HUES64 (cell line): ENCODE data around the gene MECR.
"Not testable (repeated sequence)": the region's sequence is repeated elsewhere in the genome, so short reads cannot be mapped to it uniquely, and the experiment has no call there.

Experiments
- H3K27ac ChIP-seq: 2 replicates; pipeline ENCODE4 v1.7.0; 2013; ENCODE audit warnings: low read depth, low read length, inconsistent platforms
- H3K27me3 ChIP-seq: 2 replicates; pipeline ENCODE4 v1.6.1; 2013; ENCODE audit warnings: mild to moderate bottlenecking, low read length; ENCODE audit not compliant: insufficient read depth
- H3K36me3 ChIP-seq: 2 replicates; pipeline ENCODE4 v1.6.1; 2013; ENCODE audit warnings: mild to moderate bottlenecking, low read length; ENCODE audit not compliant: insufficient read depth
- H3K4me1 ChIP-seq: 2 replicates; pipeline ENCODE4 v1.6.1; 2013; ENCODE audit warnings: mild to moderate bottlenecking, low read length, moderate library complexity; ENCODE audit not compliant: insufficient read depth
- H3K4me3 ChIP-seq: 2 replicates; pipeline ENCODE4 v1.5.1; 2013; ENCODE audit warnings: mild to moderate bottlenecking, low read length, moderate library complexity
- H3K9ac ChIP-seq: 2 replicates; pipeline ENCODE4 v1.6.1; 2013; ENCODE audit warnings: mild to moderate bottlenecking, low read depth, low read length
- H3K9me3 ChIP-seq: 2 replicates; pipeline ENCODE4 v1.6.1; 2013; ENCODE audit warnings: low read depth, low read length; ENCODE audit not compliant: insufficient read depth
- WGBS: fragments of 150-250, 120-280 bp; methylation state at CpG from one replicate; pipeline ENCODE4 v1.1.7; 2013; ENCODE audit warnings: missing lambda C conversion rate; 5-methylcytosine and 5-hydroxymethylcytosine counted together

MECR gene

DNA sequence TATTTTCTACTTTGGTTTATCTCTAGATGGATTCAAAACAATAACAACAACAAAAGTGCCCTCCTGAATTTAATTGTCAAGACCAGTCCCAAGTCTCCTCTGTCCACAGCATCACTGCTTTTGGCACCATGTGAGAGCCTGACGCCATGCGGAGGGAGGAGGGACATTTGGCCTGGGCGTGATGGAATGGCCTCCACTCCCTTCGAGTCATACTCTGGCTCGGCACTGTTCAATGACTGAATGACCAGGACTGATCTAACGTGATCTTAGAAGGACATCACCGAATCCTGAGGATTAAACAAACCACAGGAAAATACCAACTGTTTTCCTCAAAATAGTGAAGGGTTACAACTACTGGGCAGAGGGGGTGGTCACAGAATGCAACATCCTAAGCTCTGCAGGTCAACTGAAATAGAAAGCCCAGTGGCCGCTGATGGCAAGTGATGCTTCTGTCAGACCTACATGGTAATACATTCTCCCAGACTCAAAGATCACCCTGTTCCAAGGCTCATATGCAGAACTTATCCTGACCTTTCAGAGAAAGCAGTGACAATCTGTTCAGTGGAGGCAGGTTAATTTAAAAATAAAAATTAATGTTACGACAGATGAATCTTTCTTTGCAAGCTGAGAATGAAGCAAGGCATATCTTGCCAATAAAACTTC is 68.1 kb downstream of the MECR start:
- 89% methylated on average over 9 of the region's 9 CpGs for WGBS
- H3K27me3 ChIP-seq: no peaks in the 10 kb centered on the region
- H3K9me3 ChIP-seq: no peaks in the 10 kb centered on the region
- H3K27ac ChIP-seq: no peak overlapping the region
- H3K4me3 ChIP-seq: no peak overlapping the region
- H3K9ac ChIP-seq: no peak overlapping the region
- peaks cover 69% of the 10 kb centered on the region for H3K36me3 ChIP-seq
- H3K4me1 ChIP-seq: peaks cover 49% of the 10 kb centered on the region

DNA sequence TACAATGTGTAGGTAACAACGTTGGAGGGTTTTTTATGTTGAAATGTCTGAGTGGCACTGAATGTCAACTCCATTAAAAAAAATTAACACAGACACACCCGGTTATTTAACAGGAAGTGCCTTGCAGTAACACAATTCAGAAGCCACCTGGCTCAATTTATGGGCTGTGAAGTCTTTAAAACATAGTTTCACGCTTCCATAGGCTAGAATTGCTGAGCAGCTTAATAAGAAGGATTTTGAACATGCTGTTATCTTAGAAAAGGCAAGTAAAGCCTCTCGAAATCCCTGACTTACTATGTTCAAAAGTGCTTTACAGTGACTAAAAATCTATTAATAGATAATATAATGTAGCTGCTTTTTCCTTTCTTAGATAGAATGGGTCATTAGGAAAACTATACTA is 68.7 kb downstream of the MECR start:
- Histone ChIP-seq H3K9ac (no peak overlapping the region), H3K36me3 (peaks cover 72% of the 10 kb centered on the region), H3K9me3 (no peaks in the 10 kb centered on the region), H3K27me3 (no peaks in the 10 kb centered on the region), H3K4me3 (no peak overlapping the region), H3K4me1 (peaks cover 48% of the 10 kb centered on the region), H3K27ac (no peak overlapping the region)
- 87% methylated on average over 3 of the region's 4 CpGs for WGBS

DNA sequence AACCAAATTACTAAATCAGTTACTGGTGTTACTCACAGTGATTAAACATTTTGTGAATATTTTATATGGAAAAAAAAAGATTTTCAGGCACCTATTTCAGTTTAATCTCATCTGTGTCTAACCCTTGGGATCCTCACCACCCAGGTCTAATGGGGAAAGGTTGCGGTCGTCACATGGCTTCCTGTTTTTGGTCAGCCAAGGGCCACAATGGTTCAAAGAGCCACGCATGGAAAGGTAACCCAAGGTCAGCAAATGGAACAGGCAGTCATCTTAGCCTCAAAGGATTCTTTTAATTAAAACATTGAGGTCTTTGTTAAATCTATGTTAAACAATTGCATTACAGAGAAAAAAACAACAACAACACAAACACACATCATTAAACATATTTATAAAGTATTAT is 71.0 kb downstream of the MECR start:
- Histone ChIP-seq H3K9ac (no peak overlapping the region), H3K36me3 (peaks cover 77% of the 10 kb centered on the region), H3K27me3 (no peaks in the 10 kb centered on the region), H3K4me3 (no peak overlapping the region), H3K9me3 (no peaks in the 10 kb centered on the region), H3K4me1 (peaks cover 25% of the 10 kb centered on the region), H3K27ac (no peak overlapping the region)
- 98% methylated on average over 3 of the region's 3 CpGs for WGBS

DNA sequence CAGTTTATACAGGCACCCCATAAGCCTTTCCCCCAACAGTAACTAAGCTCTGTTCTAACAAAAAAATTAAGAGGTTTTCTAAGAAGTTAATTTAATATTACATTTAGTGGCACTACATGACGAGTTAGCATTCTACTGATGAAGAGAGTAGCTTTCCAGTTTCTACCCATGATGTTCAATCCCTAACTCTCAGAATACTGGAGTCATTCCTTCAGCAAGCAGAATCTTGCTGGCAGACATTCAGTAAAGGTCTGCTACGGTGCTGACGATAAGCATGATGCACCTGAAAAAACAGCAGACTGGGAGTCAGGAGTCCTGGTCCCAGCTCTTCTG is 73.5 kb downstream of the MECR start:
- Histone ChIP-seq H3K9me3 (no peaks in the 10 kb centered on the region), H3K4me3 (no peak overlapping the region), H3K4me1 (peaks cover 2% of the 10 kb centered on the region; the same call in 1 of the 2 replicates), H3K9ac (no peak overlapping the region; the same call in 1 of the 2 replicates), H3K36me3 (peaks cover 93% of the 10 kb centered on the region), H3K27me3 (no peaks in the 10 kb centered on the region), H3K27ac (peak overlapping the region; percentile 16; the same call in 1 of the 2 replicates)
- 92% methylated on average over 3 of the region's 3 CpGs for WGBS

DNA sequence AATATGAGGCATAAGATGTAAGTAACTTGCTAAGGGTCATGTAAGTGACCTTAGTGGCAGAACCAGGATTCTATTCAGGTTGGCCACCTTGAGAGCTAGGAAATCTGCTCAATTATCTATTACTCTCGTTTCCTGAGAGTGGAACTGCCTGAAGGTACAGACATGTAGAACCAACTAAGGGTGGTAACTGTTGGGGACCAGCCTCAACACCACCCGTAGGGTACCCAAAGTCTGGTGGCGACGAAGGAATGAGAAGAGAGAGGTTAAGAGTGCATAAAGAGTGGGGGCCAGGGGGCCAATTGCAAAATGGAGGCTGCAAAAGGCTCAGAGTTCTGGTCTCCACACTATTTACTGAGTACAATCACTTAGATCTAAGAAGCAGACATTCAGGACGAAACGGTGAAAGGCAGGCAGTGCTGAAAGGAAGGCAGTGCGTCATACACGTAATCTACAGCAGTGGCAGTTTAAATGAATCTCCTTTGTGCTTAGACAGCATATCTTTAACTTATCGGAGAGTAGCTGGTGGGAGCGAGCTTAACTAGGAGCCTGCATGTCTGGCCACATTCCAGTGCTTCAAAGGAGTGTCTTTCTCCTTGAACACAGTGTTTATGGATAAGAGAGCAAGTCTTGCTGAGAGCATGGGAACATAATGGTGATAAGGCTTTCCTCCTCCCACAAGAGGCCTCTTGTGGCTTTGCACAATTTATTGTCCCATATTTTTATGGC is 74.0 kb downstream of the MECR start:
- H3K4me1 ChIP-seq: no peaks in the 10 kb centered on the region
- H3K36me3 ChIP-seq: peaks cover 95% of the 10 kb centered on the region
- H3K4me3 ChIP-seq: no peak overlapping the region
- no peaks in the 10 kb centered on the region for H3K27me3 ChIP-seq
- peak overlapping the region; percentile 46; the same call in 1 of the 2 replicates for H3K27ac ChIP-seq
- no peak overlapping the region; the same call in 1 of the 2 replicates for H3K9ac ChIP-seq
- 92% methylated on average over 10 of the region's 10 CpGs for WGBS
- H3K9me3 ChIP-seq: no peaks in the 10 kb centered on the region

DNA sequence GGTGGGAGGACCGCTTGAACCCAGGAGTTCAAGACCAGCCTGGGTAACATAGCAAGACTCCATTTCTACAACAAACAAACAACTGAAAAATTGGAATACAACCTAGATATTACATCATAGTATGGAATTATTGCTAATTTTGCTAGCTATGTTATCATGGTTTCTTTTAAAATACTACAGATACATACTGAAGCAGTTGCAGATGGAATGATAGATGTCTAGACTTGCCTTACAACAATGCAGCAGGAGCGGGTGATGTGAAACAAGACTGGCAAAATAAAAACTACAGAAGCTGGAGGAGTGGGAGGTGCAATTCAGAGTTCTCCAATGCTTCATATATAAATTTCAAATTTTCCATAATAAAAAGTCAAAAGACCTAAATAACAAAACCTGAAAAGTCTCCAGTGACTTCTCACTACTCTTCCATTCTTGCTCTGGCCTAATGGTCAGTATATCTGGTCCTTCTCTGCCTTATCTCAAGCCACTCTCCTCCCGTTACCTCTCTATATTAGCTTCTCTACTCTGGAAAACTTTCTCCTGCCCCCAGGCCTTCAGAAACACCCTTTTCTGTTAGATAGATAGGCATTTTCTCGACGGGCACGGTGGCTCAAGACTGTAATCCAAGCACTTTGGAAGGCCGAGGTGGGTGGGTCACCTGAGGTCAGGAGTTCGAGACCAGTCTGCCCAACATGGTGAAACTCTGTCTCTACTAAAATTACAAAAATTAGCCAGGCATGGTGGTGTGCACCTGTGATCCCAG is 78.5 kb downstream of the MECR start:
- H3K4me3 ChIP-seq: no peak overlapping the region
- H3K27me3 ChIP-seq: no peaks in the 10 kb centered on the region
- no peaks in the 10 kb centered on the region for H3K9me3 ChIP-seq
- no peak overlapping the region for H3K9ac ChIP-seq
- peaks cover 98% of the 10 kb centered on the region for H3K36me3 ChIP-seq
- whole genome bisulfite sequencing: 95% methylated on average over 8 of the region's 8 CpGs
- no peak overlapping the region for H3K27ac ChIP-seq
- no peaks in the 10 kb centered on the region for H3K4me1 ChIP-seq

DNA sequence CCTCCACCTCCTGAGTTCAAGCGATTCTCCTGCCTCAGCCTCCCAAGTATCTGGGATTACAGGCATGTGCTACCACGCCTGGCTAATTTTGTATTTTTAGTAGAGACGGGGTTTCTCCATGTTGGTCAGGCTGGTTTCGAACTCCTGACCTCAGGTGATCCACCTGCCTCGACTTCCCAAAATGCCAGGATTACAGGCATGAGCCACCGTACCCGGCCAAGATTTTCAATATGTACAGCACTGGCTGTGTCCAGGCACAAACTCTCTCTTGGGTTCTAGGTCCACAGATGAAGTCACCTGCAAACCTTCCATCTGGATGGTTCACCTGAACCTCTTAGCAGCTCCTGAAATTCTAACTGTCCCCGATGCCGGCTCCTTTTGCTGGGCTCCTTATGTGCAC is 80.4 kb downstream of the MECR start:
- 90% methylated on average over 9 of the region's 9 CpGs for WGBS
- H3K4me3 ChIP-seq, H3K27me3 ChIP-seq, H3K9ac ChIP-seq, H3K9me3 ChIP-seq, H3K4me1 ChIP-seq, H3K27ac ChIP-seq: not testable (repeated sequence)
- peaks cover 98% of the 10 kb centered on the region for H3K36me3 ChIP-seq

DNA sequence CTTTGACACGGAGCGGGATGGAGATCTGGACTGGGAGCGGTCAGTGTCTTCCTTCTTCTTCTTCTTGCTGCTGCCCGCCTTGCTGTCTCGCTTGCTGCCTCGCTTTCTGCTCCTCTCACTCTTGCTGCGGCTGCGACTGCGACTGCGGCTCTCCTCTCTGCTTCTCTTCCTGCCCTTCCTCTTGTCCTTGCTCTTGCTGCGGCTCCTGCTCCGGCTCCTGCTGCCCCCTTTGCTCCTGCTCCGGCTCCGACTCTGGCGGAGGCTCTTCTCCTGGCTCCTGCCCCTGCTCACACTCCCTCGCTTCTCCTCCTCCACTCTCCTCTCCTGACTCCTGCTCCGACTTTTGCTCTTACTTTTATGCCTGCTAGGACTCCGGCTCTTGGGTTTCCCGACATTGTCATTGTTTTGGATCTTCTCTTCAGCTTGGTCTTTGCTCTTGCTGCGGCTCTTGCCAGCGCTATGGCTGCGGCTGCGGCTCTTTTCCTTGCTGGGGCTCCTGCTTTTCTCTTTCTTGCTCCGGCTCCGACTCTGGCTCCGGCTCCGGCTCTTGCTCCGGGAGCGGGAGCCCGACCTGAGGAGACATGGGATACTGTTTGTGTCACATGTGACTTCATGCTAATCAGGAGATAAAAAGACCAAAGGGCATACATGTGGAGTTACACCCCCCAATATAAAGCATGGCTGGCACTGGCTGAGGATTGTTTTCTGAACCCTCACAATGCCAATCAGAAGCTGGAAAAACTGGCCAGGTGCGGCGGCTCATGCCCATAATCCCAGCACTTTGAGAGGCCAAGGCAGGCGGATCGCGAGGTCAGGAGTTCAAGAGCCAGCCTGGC is 81.9 kb downstream of the MECR start:
- Histone ChIP-seq H3K27me3 (no peaks in the 10 kb centered on the region), H3K36me3 (peaks cover 87% of the 10 kb centered on the region), H3K4me1 (no peaks in the 10 kb centered on the region), H3K9ac (no peak overlapping the region), H3K9me3 (no peaks in the 10 kb centered on the region), H3K27ac (no peak overlapping the region), H3K4me3 (no peak overlapping the region)
- 95% methylated on average over 35 of the region's 35 CpGs for WGBS

DNA sequence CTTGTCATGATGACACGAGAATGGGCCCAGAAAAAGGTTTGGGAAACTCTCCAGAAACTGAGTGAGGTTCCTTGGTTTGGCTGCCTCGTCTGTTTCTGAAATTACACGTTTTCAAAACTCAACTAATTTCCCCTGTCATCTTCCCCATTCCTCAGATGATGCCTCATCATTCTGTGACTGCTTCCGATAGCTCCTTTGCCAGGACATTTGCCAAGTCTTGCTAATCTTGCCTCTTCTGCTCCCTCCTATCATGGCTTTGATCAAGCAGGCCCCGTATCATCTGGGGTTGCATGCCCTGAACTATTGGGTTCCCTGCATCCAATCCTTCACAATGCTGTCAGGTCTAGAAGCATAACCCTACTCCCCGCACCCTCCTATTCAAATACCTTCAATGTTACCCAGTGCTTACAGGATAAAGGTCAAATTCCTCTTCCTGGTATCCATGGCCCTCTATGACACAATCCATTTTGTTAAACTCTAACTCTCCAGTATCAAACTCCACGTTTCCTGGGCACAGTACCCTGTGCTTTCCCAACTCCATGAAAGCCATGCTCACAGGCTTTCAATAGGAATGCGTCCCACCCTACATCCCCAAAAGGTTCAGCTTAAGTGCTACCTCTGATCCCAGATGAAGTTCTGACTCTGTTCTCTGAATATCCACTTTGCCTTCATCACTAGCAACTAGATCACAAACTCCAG is 84.8 kb downstream of the MECR start:
- H3K4me1 ChIP-seq: no peaks in the 10 kb centered on the region
- no peak overlapping the region for H3K9ac ChIP-seq
- no peak overlapping the region for H3K27ac ChIP-seq
- WGBS: 82% methylated on average over 8 of the region's 8 CpGs
- no peaks in the 10 kb centered on the region for H3K27me3 ChIP-seq
- H3K9me3 ChIP-seq: no peaks in the 10 kb centered on the region
- no peak overlapping the region for H3K4me3 ChIP-seq
- peaks cover 63% of the 10 kb centered on the region for H3K36me3 ChIP-seq

DNA sequence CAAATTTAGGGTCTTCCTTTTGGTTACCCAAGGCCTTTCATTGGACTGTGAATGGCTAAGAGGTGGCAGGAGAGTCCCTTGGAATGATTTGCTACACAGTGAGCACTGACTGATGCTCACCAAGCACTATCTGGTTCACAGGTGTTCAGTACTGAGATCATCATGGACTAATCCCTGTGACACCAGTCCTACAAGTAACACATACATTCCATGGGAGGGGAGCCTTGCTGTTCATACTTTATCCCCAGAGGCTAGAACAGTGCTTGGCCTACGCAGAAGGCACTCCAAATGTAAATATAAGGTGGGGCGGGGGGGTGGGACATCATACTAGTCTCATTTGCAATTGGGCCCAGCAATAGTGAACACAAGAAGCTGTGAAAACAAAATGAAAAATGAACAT is 86.6 kb downstream of the MECR start:
- Histone ChIP-seq H3K9me3 (no peaks in the 10 kb centered on the region), H3K4me3 (no peak overlapping the region), H3K4me1 (no peaks in the 10 kb centered on the region), H3K36me3 (peaks cover 46% of the 10 kb centered on the region), H3K9ac (no peak overlapping the region), H3K27ac (no peak overlapping the region), H3K27me3 (no peaks in the 10 kb centered on the region)
- 79% methylated on average over 2 of the region's 2 CpGs for WGBS
